Ovary (tissue), 9 donors: Measurements from ENCODE around the gene OTUD5. TPM values are rescaled to one million over a fixed set of nuclear protein-coding genes. Genes with fewer than 3 reads are reported as not detected.

Source experiments
- DNase-seq, 5 donors: peaks; one replicate each; pipeline ENCODE4 v3.0.0-alpha.2; 2019 to 2020
- H3K27ac ChIP-seq, 2 donors: fragments of 200-600 bp; one replicate each; pipeline versions ENCODE4 v1.5.1 to v1.8.0; 2019 to 2022
- H3K27me3 ChIP-seq: fragments of 200-600 bp; one replicate; pipeline ENCODE4 v1.8.0; 2022
- H3K36me3 ChIP-seq: fragments of 200-600 bp; sonication (generic); one replicate; pipeline ENCODE4 v1.5.1; 2019
- H3K4me1 ChIP-seq: one replicate; pipeline ENCODE4 v1.8.1; 2013; ENCODE audit warnings: mild to moderate bottlenecking, moderate library complexity; ENCODE audit not compliant: insufficient read depth
- H3K4me3 ChIP-seq: fragments of 200-600 bp; sonication (generic); one replicate; pipeline ENCODE4 v1.5.1; 2017
- H3K9me3 ChIP-seq, 2 donors: fragments of 200-600 bp in 1 of 2; sonication (generic) in 1 of 2; one replicate each; pipeline versions ENCODE4 v1.5.1 to v1.8.1; 2013 to 2019; ENCODE audit warnings: mild to moderate bottlenecking in 1 of 2, moderate library complexity in 1 of 2
- EP300 ChIP-seq: sonication (generic); formaldehyde crosslinking; IDR thresholded peaks from one replicate; pipeline ENCODE4 v1.6.1; 2017; ENCODE audit warnings: antibody characterized with exemption
- POLR2A ChIP-seq: fragments of 450-650 bp; IDR thresholded peaks from one replicate; pipeline ENCODE4 v1.6.1; 2017; ENCODE audit warnings: antibody characterized with exemption, mild to moderate bottlenecking, moderate library complexity
- WGBS, 3 donors: extraction: QIAGEN DNeasy Blood & Tissue Kit in 1 of 3; methylation state at CpG; one replicate each; pipeline versions ENCODE4 v1.1.5 to v1.1.7; 2013 to 2017; 5-methylcytosine and 5-hydroxymethylcytosine counted together
- intact Hi-C, 4 donors: fragments of 100-400 bp; cut with DNase I; formaldehyde crosslinking; loops; one replicate each; pipeline versions ENCODE4 v1.11.0 to v1.15.1; 2022 to 2023
- polyA plus RNA-seq, 2 donors: library from polyadenylated mRNA; stranded (reverse); fragments of 200-250 nt in 1 of 2; fragments of 350-450 nt in 1 of 2; fragmentation: Illumina TruSeq in 1 of 2; extraction: RNeasy Lipid Tissue Mini Kit (QIAGEN cat#74804) in 1 of 2; gene quantifications; one replicate each; pipeline ENCODE4 v1.2.3, GENCODE V29; 2013 to 2014
- total RNA-seq, 7 donors: library from RNA; depleted of rRNA in 2 of 7; stranded (reverse); fragments of >200 nt in 2 of 7; fragmentation: NEBNext Ultra II Directional in 3 of 7; extraction: Animal tissue kit (Norgen Biotek cat#: 25700) in 3 of 7; gene quantifications; one replicate each; pipeline versions ENCODE4 v1.1.0 to v1.2.4, GENCODE V29; 2016 to 2023
- TF ChIP-seq, protein P1 (sequence below), 3 donors: fragments of 450-650 bp in 2 of 3; fragments of 200-600 bp in 1 of 3; IDR thresholded peaks; one replicate each; pipeline versions ENCODE4 v1.5.1 to v1.8.0; 2016 to 2022; ENCODE audit warnings: antibody characterized with exemption in 3 of 3, mild to moderate bottlenecking in 1 of 3
- donor health status: DM: no; HTN: no; CAD: no; lungs with moderate emphysema.
- donor health status: DM: no; HTN: no; CAD: no.
- donor health status: Bipolar disorder and iron deficiency.
- donor health status: DM: yes; HTN: yes; CAD: no.
- donor health status: DM: no; HTN: no; CAD: no.
- donor health status: DM: yes; HTN: yes; CAD: no.

OTUD5 gene
- total and polyA plus RNA-seq, 9 donors, result 25.8 to 72.7 (median 53.8) TPM

DNA sequence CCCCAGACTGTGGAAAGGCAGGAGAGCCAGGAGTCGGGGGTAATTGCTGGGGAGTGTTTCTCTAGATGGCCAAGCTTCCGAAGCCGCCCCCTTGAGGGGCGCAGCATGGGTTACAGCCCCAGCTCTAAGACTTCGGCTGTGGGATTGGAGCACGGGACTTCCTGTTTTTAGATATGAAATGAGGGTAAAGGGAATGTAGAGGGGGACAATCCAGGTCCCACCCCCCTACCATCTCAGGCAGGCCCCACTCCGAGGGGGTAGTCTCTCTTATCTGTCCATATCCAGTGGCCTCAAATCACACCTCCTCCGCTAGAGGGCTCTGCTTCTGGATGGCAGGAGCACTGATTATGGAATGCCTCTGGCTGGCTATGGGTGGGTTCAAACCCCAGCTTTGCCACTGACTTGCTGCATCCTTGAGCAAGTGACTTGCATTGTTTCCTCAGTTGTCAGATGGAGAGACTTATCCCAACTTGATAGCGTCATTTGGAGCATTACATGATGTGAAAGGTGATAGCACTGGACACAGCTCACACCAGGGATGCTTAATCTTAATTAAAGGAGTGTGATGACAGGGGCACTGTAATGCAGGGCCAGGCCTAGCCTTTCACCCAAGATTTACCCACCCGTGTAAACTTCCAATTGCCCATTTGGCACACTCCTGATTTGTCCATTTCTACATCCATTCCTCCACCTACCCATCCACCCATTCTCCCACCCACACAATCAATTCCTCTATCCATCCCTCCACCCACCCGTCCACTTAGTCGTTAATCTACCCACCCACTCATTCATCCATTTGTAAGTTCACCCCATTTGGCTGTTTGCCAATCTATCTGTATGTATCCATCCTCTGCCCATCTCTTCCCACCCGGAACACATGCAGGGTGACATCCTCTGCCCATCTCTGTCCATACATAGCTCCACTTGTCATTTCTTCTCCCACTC is 15.1 kb upstream of the OTUD5 start:
- Histone ChIP-seq H3K27me3 (no peaks in the 10 kb centered on the region), H3K36me3 (no peaks in the 10 kb centered on the region), H3K4me3 (peak overlapping the region; percentile 28), H3K4me1 (no peaks in the 10 kb centered on the region), H3K27ac (no peak overlapping the region), H3K9me3 (no peaks in the 10 kb centered on the region)
- DNase-seq, result peak in 2 of 5 donors; percentile 30 to 45
- TF ChIP-seq EP300, result no peak
- TF ChIP-seq POLR2A, result no peak
- TF ChIP-seq, protein P1, sequence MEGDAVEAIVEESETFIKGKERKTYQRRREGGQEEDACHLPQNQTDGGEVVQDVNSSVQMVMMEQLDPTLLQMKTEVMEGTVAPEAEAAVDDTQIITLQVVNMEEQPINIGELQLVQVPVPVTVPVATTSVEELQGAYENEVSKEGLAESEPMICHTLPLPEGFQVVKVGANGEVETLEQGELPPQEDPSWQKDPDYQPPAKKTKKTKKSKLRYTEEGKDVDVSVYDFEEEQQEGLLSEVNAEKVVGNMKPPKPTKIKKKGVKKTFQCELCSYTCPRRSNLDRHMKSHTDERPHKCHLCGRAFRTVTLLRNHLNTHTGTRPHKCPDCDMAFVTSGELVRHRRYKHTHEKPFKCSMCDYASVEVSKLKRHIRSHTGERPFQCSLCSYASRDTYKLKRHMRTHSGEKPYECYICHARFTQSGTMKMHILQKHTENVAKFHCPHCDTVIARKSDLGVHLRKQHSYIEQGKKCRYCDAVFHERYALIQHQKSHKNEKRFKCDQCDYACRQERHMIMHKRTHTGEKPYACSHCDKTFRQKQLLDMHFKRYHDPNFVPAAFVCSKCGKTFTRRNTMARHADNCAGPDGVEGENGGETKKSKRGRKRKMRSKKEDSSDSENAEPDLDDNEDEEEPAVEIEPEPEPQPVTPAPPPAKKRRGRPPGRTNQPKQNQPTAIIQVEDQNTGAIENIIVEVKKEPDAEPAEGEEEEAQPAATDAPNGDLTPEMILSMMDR (IDR thresholded peaks at IDR 0.05), result no peak
- 34 to 40% (median 38%) methylated on average over 13 of the region's 13 CpGs for WGBS, 3 donors
- intact Hi-C loops, result no loop called here

DNA sequence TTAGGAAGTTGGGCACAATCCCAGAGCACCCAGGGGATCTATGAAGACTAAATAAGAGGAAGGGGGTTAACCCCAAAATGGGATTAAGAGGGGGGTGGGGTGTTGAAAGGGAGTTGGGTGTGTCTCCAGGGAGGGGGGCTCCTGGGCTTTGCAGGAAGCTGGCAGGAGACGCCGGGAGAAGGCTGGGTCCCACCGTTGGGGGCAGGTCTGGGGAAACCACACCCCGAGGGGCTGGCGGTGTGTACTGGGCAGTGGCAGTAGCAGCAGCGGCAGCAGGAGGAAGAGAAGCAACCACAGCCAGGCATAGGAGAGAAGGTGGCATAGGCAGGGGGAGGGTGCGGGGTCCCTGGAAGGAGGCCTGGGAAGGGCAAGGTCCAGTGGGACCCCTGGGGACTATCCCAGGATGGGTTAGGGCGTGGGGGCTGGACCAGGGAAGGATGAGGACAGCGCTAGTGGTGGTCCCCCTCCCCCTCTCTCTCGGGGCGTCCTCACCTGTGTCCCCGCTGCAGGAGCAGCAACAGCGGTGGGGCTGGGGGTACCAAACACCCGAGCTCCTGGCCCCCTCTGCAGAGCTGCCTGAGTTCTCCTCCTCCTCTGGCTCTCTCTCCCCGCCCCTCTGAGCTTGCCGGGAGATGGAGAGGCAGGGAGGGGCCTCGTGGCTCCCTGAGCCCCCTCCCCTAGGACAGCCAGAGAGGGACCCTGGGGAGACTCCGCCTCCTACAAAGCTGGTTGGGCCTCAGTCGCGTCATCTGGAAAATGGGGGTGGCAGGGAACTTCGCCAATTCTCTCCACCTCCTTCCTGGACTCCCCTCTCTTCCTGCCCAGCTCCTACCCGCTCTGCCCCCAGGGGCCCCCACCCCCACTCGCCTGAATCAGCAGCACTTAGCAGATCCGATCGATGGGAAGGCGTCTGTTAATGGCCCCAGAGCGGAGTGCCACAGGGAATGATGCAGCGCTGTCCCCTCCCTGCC is 14.1 kb upstream of the OTUD5 start, which contains the start of gene KCND1:
KCND1 (minus strand) TSS at position 596 of the 971 bp plus-strand sequence. CDS start 1,573 bp downstream, outside the sequence.
- H3K27me3 ChIP-seq, result no peaks in the 10 kb centered on the region
- intact Hi-C loops, result no loop called here
- H3K36me3 ChIP-seq, result no peaks in the 10 kb centered on the region
- H3K4me1 ChIP-seq, result no peaks in the 10 kb centered on the region
- 27 to 30% (median 29%) methylated on average over 26 to 28 of the region's 28 CpGs for WGBS, 3 donors
- DNase-seq, result peak in 3 of 5 donors; percentile 33 to 58 (median 47)
- TF ChIP-seq, protein P1 (IDR thresholded peaks at IDR 0.05), result no peak
- no peak for TF ChIP-seq POLR2A
- no peak for TF ChIP-seq EP300
- H3K4me3 ChIP-seq, result peak within 1 kb of the TSS; percentile 28
- no peaks in the 10 kb centered on the region for H3K9me3 ChIP-seq
- no peak within 1 kb of the TSS for H3K27ac ChIP-seq

DNA sequence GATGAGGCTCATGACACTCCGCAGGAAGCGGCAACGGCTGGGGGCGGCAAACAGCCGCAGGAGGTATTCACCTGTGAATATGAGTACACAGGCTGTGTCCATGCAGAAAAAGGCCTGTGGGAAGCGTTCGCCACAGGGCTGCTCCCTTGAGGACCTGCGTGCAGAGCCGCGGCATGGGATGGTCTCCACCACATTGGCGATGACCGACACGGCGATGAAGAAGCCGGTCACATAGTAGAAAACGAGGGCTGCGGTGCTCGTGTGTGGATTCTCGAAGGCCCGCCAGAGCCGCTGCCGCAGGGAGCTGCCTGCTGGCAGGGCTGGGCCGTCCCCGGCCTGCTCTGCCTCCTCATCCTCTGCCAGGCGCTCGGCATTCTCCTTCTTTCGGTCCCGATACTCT is 12.1 kb upstream of the OTUD5 start:
- no peak for DNase-seq
- no peaks in the 10 kb centered on the region for H3K27me3 ChIP-seq
- H3K36me3 ChIP-seq, result no peaks in the 10 kb centered on the region
- intact Hi-C loops, result no loop called here
- no peaks in the 10 kb centered on the region for H3K9me3 ChIP-seq
- no peak overlapping the region for H3K4me3 ChIP-seq
- WGBS, 3 donors, result 89 to 91% (median 90%) methylated on average over 28 of the region's 28 CpGs
- TF ChIP-seq, protein P1 (IDR thresholded peaks at IDR 0.05), result no peak
- no peak for TF ChIP-seq POLR2A
- TF ChIP-seq EP300, result no peak
- no peaks in the 10 kb centered on the region for H3K4me1 ChIP-seq
- no peak overlapping the region for H3K27ac ChIP-seq

DNA sequence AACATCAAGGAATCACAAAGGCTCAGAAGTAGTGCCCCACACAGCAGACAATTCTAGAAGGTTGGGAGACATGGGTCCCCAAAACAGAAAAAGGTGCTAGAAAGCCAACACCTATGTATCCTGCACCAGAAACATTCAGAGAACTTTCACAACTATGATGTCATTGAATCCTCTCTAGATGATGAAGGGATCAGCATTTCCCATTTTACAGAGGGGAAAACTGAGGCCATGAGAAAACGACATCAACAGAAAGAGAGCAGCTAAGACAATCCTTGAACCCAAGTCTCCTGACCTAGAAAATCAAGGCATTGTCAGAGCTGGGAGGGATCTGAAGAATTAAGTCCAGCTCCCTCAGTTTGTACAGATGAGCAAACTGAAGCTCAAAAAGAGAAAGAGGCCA is 11.0 kb upstream of the OTUD5 start:
- WGBS, 3 donors, result 41 to 64% (median 62%) methylated on average over 1 of the region's 1 CpG
- H3K4me1 ChIP-seq, result no peaks in the 10 kb centered on the region
- intact Hi-C loops, result no loop called here
- TF ChIP-seq, protein P1 (IDR thresholded peaks at IDR 0.05), result no peak
- no peak for TF ChIP-seq EP300
- no peak for TF ChIP-seq POLR2A
- no peak overlapping the region for H3K27ac ChIP-seq
- no peaks in the 10 kb centered on the region for H3K36me3 ChIP-seq
- H3K4me3 ChIP-seq, result no peak overlapping the region
- no peak for DNase-seq
- no peaks in the 10 kb centered on the region for H3K9me3 ChIP-seq
- H3K27me3 ChIP-seq, result no peaks in the 10 kb centered on the region
